IMR-90 (cell line): ENCODE data around the gene CNTN4. TPM values are rescaled to one million over a fixed set of nuclear protein-coding genes. Genes with fewer than 3 reads are reported as not detected.

ENCODE experiments used
- ATAC-seq: fragments of 200-7000 bp; cut with Tn5 transposase; 2 replicates; pipeline ENCODE4 v1.9.1; 2020; ENCODE audit warnings: low read depth, mild to moderate bottlenecking, moderate library complexity
- BruUV-seq: library from RNA; stranded (reverse); fragments of 400-500 nt; replicated peaks from 2 replicates; lab custom pipeline; 2021; lab: Mats Ljungman, UMichigan
- CTCF ChIA-PET: fragments of 300-600 bp; formaldehyde crosslinking; extraction: SDS; loops from one replicate; lab custom pipeline; 2021; ENCODE audit warnings: antibody characterized with exemption; lab: Yijun Ruan, JAX
- POLR2A ChIA-PET: fragments of 300-600 bp; sonication (Branson Sonifier 250); formaldehyde crosslinking; loops from one replicate; lab custom pipeline; 2022; ENCODE audit warnings: antibody characterized with exemption; ENCODE audit not compliant: unreplicated experiment; lab: Charles Lee
- DNase-seq: peaks from one replicate; pipeline ENCODE4 v3.0.0; 2013
- H2AFZ ChIP-seq: replicated peaks from 2 replicates; pipeline ENCODE3; 2013; ENCODE audit warnings: low read length, mild to moderate bottlenecking; ENCODE audit not compliant: poor library complexity
- H2AK5ac ChIP-seq: 2 replicates; pipeline ENCODE4 v1.6.1; 2013; ENCODE audit warnings: low read depth, low read length, inconsistent platforms
- H2AK9ac ChIP-seq: replicated peaks from 2 replicates; pipeline ENCODE3; 2013; ENCODE audit warnings: mild to moderate bottlenecking, low read depth, low read length, moderate library complexity; ENCODE audit not compliant: poor library complexity
- H2BK120ac ChIP-seq: 2 replicates; pipeline ENCODE4 v1.6.1; 2013; ENCODE audit warnings: low read depth, low read length, inconsistent platforms
- H2BK15ac ChIP-seq: 3 replicates; pipeline ENCODE4 v1.6.1; 2013; ENCODE audit warnings: low read depth, low read length, inconsistent platforms
- H2BK20ac ChIP-seq: 2 replicates; pipeline ENCODE4 v1.6.1; 2013; ENCODE audit warnings: low read depth, mild to moderate bottlenecking, inconsistent platforms, low read length, moderate library complexity
- H2BK5ac ChIP-seq: 2 replicates; pipeline ENCODE4 v1.6.1; 2013; ENCODE audit warnings: mild to moderate bottlenecking, low read depth, low read length, inconsistent platforms; ENCODE audit not compliant: poor library complexity, severe bottlenecking
- H3K14ac ChIP-seq: replicated peaks from 2 replicates; pipeline ENCODE4 v1.6.1; 2013; ENCODE audit warnings: low read depth, low read length, inconsistent platforms
- H3K18ac ChIP-seq: 2 replicates; pipeline ENCODE4 v1.6.1; 2013; ENCODE audit warnings: low read depth, low read length, control low read depth
- H3K23ac ChIP-seq: 2 replicates; pipeline ENCODE4 v1.6.1; 2013; ENCODE audit warnings: low read depth, low read length, inconsistent platforms
- H3K27ac ChIP-seq: 2 replicates; pipeline ENCODE4 v1.5.1; 2013; ENCODE audit warnings: mild to moderate bottlenecking, control low read depth, low read length; ENCODE audit not compliant: insufficient read depth
- H3K27me3 ChIP-seq: 2 replicates; pipeline ENCODE4 v1.6.1; 2013; ENCODE audit warnings: low read length; ENCODE audit not compliant: control insufficient read depth, insufficient read depth
- H3K36me3 ChIP-seq: 2 replicates; pipeline ENCODE4 v1.6.1; 2013; ENCODE audit warnings: low read length, mixed read lengths; ENCODE audit not compliant: control insufficient read depth, insufficient read depth
- H3K4ac ChIP-seq: 2 replicates; pipeline ENCODE4 v1.6.1; 2013; ENCODE audit warnings: low read depth, low read length, inconsistent platforms
- H3K4me1 ChIP-seq: 2 replicates; pipeline ENCODE4 v1.6.1; 2013; ENCODE audit warnings: low read length, mixed read lengths; ENCODE audit not compliant: control insufficient read depth, insufficient read depth
- H3K4me2 ChIP-seq: 2 replicates; pipeline ENCODE4 v1.6.1; 2013; ENCODE audit warnings: low read depth, mild to moderate bottlenecking, control low read depth, low read length, moderate library complexity
- H3K4me3 ChIP-seq: 2 replicates; pipeline ENCODE4 v1.5.1; 2013; ENCODE audit warnings: low read depth, mild to moderate bottlenecking, control low read depth, low read length, moderate library complexity; ENCODE audit not compliant: insufficient read depth
- H3K56ac ChIP-seq: 2 replicates; pipeline ENCODE4 v1.6.1; 2013; ENCODE audit warnings: low read length, inconsistent platforms; ENCODE audit not compliant: insufficient read depth; ENCODE audit errors: extremely low read depth
- H3K79me1 ChIP-seq, 2 experiments: 2 replicates each; pipeline ENCODE4 v1.6.1; 2013; ENCODE audit warnings: low read length in 2 of 2, inconsistent platforms in 1 of 2, low read depth in 1 of 2
- H3K9ac ChIP-seq: 2 replicates; pipeline ENCODE4 v1.6.1; 2013; ENCODE audit warnings: low read depth, low read length, control low read depth
- H3K9me1 ChIP-seq: 2 replicates; pipeline ENCODE4 v1.6.1; 2013; ENCODE audit warnings: low read length, inconsistent platforms; ENCODE audit not compliant: insufficient read depth
- H3K9me3 ChIP-seq: 2 replicates; pipeline ENCODE4 v1.6.1; 2013; ENCODE audit warnings: low read length; ENCODE audit not compliant: control insufficient read depth, insufficient read depth
- H4K20me1 ChIP-seq: 2 replicates; pipeline ENCODE4 v1.6.1; 2013; ENCODE audit warnings: low read length, inconsistent platforms; ENCODE audit not compliant: insufficient read depth
- H4K5ac ChIP-seq: 2 replicates; pipeline ENCODE4 v1.6.1; 2013; ENCODE audit warnings: mild to moderate bottlenecking, low read depth, low read length, control low read depth
- H4K8ac ChIP-seq, 2 experiments: 2 replicates each; pipeline ENCODE4 v1.6.1; 2013; ENCODE audit warnings: low read depth in 2 of 2, low read length in 2 of 2, control low read depth in 1 of 2, inconsistent platforms in 1 of 2
- H4K91ac ChIP-seq: 2 replicates; pipeline ENCODE4 v1.6.1; 2013; ENCODE audit warnings: low read depth, low read length, inconsistent platforms; ENCODE audit not compliant: insufficient read depth
- BHLHE40 ChIP-seq: fragments of 150-350 bp; IDR thresholded peaks from 2 replicates; pipeline ENCODE4 v1.6.1; 2016; ENCODE audit warnings: mild to moderate bottlenecking, low read depth, low read length
- CEBPB ChIP-seq: IDR thresholded peaks from 2 replicates; pipeline ENCODE4 v1.6.1; 2012; ENCODE audit warnings: low read depth, low read length, improper control_type of control experiment
- ELK1 ChIP-seq: fragments of 150-350 bp; IDR thresholded peaks from 2 replicates; pipeline ENCODE4 v1.6.1; 2016; ENCODE audit warnings: low read depth, mild to moderate bottlenecking, low read length, moderate library complexity, borderline replicate concordance
- FOS ChIP-seq: fragments of 150-350 bp; IDR thresholded peaks from 2 replicates; pipeline ENCODE4 v1.6.1; 2016; ENCODE audit warnings: low read depth, low read length
- MAFK ChIP-seq: IDR thresholded peaks from 2 replicates; pipeline ENCODE4 v1.6.1; 2012; ENCODE audit warnings: low read depth, low read length, improper control_type of control experiment
- MAZ ChIP-seq: IDR thresholded peaks from 2 replicates; pipeline ENCODE4 v1.6.1; 2012; ENCODE audit warnings: low read depth, mild to moderate bottlenecking, low read length, improper control_type of control experiment, moderate library complexity, borderline replicate concordance
- MXI1 ChIP-seq: IDR thresholded peaks from 2 replicates; pipeline ENCODE4 v1.6.1; 2012; ENCODE audit warnings: low read depth, mild to moderate bottlenecking, low read length, moderate library complexity, borderline replicate concordance
- RAD21 ChIP-seq: IDR thresholded peaks from 2 replicates; pipeline ENCODE4 v1.6.1; 2012; ENCODE audit warnings: low read length, improper control_type of control experiment
- RCOR1 ChIP-seq: IDR thresholded peaks from 2 replicates; pipeline ENCODE4 v1.6.1; 2012; ENCODE audit warnings: mild to moderate bottlenecking, low read length, improper control_type of control experiment; ENCODE audit not compliant: insufficient replicate concordance
- RFX5 ChIP-seq: IDR thresholded peaks from 2 replicates; pipeline ENCODE4 v1.8.0; 2012; ENCODE audit warnings: low read depth, mild to moderate bottlenecking, low read length, moderate library complexity
- SMC3 ChIP-seq: fragments of 150-350 bp; IDR thresholded peaks from 2 replicates; pipeline ENCODE4 v1.6.1; 2016; ENCODE audit warnings: low read depth, mild to moderate bottlenecking, antibody characterized with exemption, low read length, moderate library complexity
- WGBS, 2 experiments: methylation state at CpG; one replicate each; pipeline versions ENCODE4 v1.1.5 to v1.1.7; 2013; ENCODE audit warnings: missing lambda C conversion rate in 2 of 2; ENCODE audit not compliant: insufficient read length in 1 of 2; ENCODE audit errors: extremely low coverage in 2 of 2; 5-methylcytosine and 5-hydroxymethylcytosine counted together
- dilution Hi-C: fragments of 300-500 bp; cut with HindIII; formaldehyde crosslinking; loops from one replicate; pipeline ENCODE4 v1.14.3; 2018; ENCODE audit warnings: low sequenced_read_pairs; ENCODE audit not compliant: unreplicated experiment
- in situ Hi-C: fragments of 300-500 bp; cut with MboI; formaldehyde crosslinking; loops from 3 replicates; pipeline ENCODE4 v1.14.3; 2019; ENCODE audit warnings: low sequenced_read_pairs, inconsistent platforms, mixed read lengths
- intact Hi-C: fragments of 100-400 bp; cut with micrococcal nuclease; formaldehyde crosslinking; loops from 2 replicates; pipeline ENCODE4 v1.10.0; 2022
- polyA plus RNA-seq, 3 experiments: library from polyadenylated mRNA; depleted of rRNA; stranded (reverse); fragments of >200 nt; gene quantifications; 2 replicates each; pipeline ENCODE4 v1.2.3, GENCODE V29; 2012; ENCODE audit warnings: low replicate concordance in 1 of 3
- total RNA-seq: library from RNA; depleted of rRNA; stranded (reverse); fragments of >200 nt; gene quantifications from 2 replicates; pipeline ENCODE4 v1.2.3, GENCODE V29; 2012
- TF ChIP-seq, protein P1 (sequence below): fragments of 150-350 bp; IDR thresholded peaks from 2 replicates; pipeline ENCODE4 v1.6.1; 2017; ENCODE audit warnings: mild to moderate bottlenecking, antibody characterized with exemption, low read length, low read depth
- TF ChIP-seq, protein P2 (sequence below): conservative IDR thresholded peaks from 2 replicates; pipeline ENCODE4 v1.5.1; 2012; ENCODE audit warnings: mild to moderate bottlenecking, low read depth, low read length, improper control_type of control experiment

CNTN4 gene
- total and polyA plus RNA-seq, 2 of the 4 experiments (the other 2 are of a cell fraction) = under 0.01 TPM; not detected in 1

DNA sequence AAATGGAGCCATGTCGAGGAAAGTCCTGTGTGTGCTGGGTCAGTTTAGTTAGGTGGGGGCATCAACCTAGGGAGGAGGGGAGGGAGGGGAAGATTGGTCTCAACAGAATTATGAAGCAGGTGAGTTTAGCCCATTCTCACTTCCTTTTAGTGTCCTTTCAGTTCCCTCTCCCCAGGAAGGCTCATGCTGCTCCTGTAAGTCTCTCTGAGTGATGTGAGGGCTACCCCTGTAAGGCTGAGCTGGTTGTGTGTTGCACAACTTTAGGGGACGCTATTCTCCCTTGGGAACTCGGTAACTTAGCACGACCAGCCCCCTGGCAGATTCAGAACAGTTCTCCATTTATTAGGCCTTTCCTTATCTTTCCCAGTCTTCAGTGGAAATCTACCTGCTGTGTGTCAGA lies 990.4 kb downstream of the CNTN4 start:
- Histone ChIP-seq H3K27ac (no peak overlapping the region), H4K5ac (no peak overlapping the region), H3K14ac (no peak overlapping the region), H3K56ac (no peak overlapping the region), H2AK9ac (no peak overlapping the region), H3K36me3 (no peaks in the 10 kb centered on the region), H3K4me2 (no peak overlapping the region), H2BK120ac (no peak overlapping the region), H3K9me1 (no peaks in the 10 kb centered on the region), H2AK5ac (no peak overlapping the region), H3K4ac (no peak overlapping the region), H3K23ac (no peak overlapping the region), H3K9ac (no peak overlapping the region), H2BK5ac (no peak overlapping the region), H4K8ac (no peak overlapping the region), H3K79me1 (no peaks in the 10 kb centered on the region), H3K18ac (no peak overlapping the region), H3K9me3 (peaks cover 2% of the 10 kb centered on the region; the same call in 1 of the 2 replicates), H3K4me1 (no peaks in the 10 kb centered on the region), H4K91ac (no peak overlapping the region), H3K4me3 (no peak overlapping the region), H2BK15ac (no peak overlapping the region), H3K27me3 (no peaks in the 10 kb centered on the region), H4K20me1 (no peaks in the 10 kb centered on the region), H2BK20ac (no peak overlapping the region), H2AFZ (no peak overlapping the region)
- TF ChIP-seq ELK1 (no peak), FOS (no peak), MAZ (no peak), RCOR1 (no peak), MXI1 (no peak), BHLHE40 (no peak), CEBPB (no peak), SMC3 (no peak), RFX5 (no peak), MAFK (no peak), RAD21 (no peak)
- TF ChIP-seq, protein P1, sequence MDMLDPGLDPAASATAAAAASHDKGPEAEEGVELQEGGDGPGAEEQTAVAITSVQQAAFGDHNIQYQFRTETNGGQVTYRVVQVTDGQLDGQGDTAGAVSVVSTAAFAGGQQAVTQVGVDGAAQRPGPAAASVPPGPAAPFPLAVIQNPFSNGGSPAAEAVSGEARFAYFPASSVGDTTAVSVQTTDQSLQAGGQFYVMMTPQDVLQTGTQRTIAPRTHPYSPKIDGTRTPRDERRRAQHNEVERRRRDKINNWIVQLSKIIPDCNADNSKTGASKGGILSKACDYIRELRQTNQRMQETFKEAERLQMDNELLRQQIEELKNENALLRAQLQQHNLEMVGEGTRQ = no peak
- TF ChIP-seq, protein P2, sequence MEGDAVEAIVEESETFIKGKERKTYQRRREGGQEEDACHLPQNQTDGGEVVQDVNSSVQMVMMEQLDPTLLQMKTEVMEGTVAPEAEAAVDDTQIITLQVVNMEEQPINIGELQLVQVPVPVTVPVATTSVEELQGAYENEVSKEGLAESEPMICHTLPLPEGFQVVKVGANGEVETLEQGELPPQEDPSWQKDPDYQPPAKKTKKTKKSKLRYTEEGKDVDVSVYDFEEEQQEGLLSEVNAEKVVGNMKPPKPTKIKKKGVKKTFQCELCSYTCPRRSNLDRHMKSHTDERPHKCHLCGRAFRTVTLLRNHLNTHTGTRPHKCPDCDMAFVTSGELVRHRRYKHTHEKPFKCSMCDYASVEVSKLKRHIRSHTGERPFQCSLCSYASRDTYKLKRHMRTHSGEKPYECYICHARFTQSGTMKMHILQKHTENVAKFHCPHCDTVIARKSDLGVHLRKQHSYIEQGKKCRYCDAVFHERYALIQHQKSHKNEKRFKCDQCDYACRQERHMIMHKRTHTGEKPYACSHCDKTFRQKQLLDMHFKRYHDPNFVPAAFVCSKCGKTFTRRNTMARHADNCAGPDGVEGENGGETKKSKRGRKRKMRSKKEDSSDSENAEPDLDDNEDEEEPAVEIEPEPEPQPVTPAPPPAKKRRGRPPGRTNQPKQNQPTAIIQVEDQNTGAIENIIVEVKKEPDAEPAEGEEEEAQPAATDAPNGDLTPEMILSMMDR = no peak
- intact Hi-C loops = no loop called here
- no peak for DNase-seq
- dilution Hi-C loops = no loop called here
- in situ Hi-C loops = no loop called here
- no TSS peak for BruUV-seq
- no peak for ATAC-seq
- POLR2A ChIA-PET = no interaction called here
- 75% methylated on average over 2 of the region's 4 CpGs; no CpG with 5 or more reads in 1 of the 2 experiments for WGBS, 2 experiments
- CTCF ChIA-PET = no interaction called here
